ENCODE measurements around the gene KLHL40.

GRCh38 chr3:42685363-42685881, at the start of gene KLHL40:
- no peak for TF ChIP-seq CTCF (IDR thresholded peaks at IDR 0.05)
- TF ChIP-seq POLR2AphosphoS5 (IDR thresholded peaks at IDR 0.05), result no peak
- no peak for TF ChIP-seq EP300 (IDR thresholded peaks at IDR 0.05; ENCODE audit: low read depth)
- TF ChIP-seq POLR2A (IDR thresholded peaks at IDR 0.05), result no peak
